ENCODE data around the gene OTOL1.
A peak's percentile ranks its signal among the peaks of the same experiment; 100 is the strongest.
"Not testable (repeated sequence)": the region's sequence is repeated elsewhere in the genome, so short reads cannot be mapped to it uniquely, and the experiment has no call there.

OTOL1 gene

DNA sequence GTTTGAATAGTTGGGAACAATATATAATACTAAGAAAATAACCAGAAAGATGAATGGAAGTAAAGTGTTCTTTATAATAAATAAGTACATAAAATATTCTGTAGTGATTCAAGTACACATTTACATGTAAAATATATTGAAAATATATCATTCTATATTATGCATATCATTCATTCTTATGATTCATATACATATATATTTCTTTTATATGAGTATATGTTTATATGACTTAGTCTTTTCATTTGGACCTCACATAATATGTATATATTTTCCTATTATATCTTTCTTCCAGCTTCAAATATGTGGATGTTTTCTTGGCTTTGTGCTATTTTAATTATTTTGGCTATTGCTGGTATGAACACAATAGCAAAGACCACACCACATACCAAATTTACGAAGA is at the start of gene OTOL1:
Gene OTOL1 (plus strand): TSS at position 301 of the 400 bp plus-strand sequence. CDS start 0 bp downstream, at position 301.
- DNase-seq, result no peak

- DNase-seq, result no peak
Observed at GRCh38 chr3:161449785-161450184, 46.8 kb upstream of the OTOL1 start.

- DNase-seq, result no peak
Observed at GRCh38 chr3:161452179-161452578, 44.4 kb upstream of the OTOL1 start.

DNA sequence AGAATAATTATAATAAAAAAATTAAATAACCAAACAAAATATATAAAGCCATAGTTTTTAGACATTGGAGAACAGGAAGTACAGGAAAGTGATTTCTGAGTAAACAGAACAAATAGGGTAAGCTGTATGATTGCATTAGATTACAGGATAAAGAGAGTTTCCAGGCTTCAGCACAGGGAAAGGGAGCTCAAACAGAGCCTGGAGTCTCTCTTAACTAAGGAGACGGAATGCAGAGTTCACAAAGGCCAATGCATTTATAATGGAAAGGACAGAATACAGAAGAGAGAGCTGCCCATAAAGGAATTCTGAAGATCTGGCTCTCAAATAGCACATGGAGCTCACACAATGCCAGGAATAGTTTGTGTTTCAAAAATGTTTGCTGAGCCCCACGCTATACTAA is 42.0 kb upstream of the OTOL1 start:
- no peak for DNase-seq

GRCh38 chr3:161455962-161456361 is 40.6 kb upstream of the OTOL1 start:
- no peak for DNase-seq

- no peak for DNase-seq
Observed at GRCh38 chr3:161462138-161462537, 34.5 kb upstream of the OTOL1 start.

DNA sequence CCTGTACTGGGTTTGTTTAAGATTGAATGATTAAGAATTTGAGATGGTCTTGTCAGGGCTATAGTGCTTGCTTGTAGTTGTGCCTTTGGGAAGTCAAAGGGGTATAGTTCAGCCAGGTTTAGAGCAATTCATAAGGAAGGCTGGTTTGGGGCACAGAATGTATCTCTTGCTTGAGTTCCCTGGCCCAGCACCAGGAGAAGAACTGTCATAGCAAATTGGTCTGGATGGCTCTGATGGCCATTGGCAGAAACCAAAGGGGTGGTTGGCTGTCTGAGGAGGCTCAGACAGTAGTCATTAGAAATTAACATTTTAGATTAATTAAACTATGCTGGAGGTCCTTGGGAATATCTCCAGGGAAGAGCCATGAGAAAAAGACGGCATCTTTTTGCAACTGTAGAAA is 25.4 kb upstream of the OTOL1 start:
- no peak for DNase-seq

- DNase-seq, result no peak
Observed at GRCh38 chr3:161474139-161474538, 22.5 kb upstream of the OTOL1 start.

- no peak for DNase-seq
Observed at GRCh38 chr3:161474741-161475140, 21.9 kb upstream of the OTOL1 start.

GRCh38 chr3:161475206-161475605 is 21.4 kb upstream of the OTOL1 start:
- DNase-seq, result no peak

DNA sequence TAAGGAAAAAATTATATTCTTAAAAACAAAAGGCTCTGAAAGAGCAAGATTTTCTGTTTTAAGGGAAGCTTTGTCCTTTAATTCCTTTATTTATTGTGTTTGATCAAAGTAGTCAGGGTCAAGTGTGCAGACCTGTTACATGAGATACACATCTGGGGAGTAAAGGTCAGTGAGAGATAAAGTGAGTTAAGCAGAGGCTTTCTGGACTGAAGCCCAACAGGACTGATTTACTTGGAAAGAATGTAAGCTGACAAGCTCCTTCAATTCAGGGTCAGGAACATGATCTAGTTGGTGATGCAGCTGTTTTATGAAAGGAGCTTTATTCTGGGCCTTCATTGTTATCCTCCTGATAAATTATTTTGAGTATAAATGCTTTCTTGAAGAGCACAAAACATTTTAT is 20.7 kb upstream of the OTOL1 start:
- no peak for DNase-seq

GRCh38 chr3:161484226-161484625 is 12.4 kb upstream of the OTOL1 start:
- DNase-seq, result no peak

DNA sequence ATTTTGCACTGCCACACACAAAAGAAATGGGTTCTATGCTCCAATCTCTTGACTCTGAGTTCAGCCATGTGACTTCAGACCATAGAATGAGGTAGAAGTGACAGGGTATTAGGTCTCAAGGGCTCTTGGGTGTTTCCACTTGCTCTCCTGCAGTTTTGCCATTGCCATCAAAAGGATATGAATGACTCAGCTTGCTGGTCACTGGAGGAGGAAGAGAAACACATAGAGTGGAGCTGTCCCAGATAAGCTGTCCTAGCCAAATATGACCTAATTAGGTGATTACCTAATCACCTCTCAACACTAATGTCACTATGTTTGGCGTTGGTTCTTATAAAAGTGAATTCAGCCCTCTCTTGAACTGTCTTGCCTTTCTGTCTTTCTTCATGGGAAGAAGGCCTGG is 8.3 kb upstream of the OTOL1 start:
- DNase-seq, result peak; percentile 13 to 26

- DNase-seq, result peak; percentile 72 to 84
Observed at GRCh38 chr3:161489395-161489794, 7.2 kb upstream of the OTOL1 start.

GRCh38 chr3:161490845-161491244 is 5.8 kb upstream of the OTOL1 start:
- not testable (repeated sequence) for DNase-seq

- DNase-seq, result no peak
Observed at GRCh38 chr3:161498259-161498921, 1.8 kb downstream of the OTOL1 start.

DNA sequence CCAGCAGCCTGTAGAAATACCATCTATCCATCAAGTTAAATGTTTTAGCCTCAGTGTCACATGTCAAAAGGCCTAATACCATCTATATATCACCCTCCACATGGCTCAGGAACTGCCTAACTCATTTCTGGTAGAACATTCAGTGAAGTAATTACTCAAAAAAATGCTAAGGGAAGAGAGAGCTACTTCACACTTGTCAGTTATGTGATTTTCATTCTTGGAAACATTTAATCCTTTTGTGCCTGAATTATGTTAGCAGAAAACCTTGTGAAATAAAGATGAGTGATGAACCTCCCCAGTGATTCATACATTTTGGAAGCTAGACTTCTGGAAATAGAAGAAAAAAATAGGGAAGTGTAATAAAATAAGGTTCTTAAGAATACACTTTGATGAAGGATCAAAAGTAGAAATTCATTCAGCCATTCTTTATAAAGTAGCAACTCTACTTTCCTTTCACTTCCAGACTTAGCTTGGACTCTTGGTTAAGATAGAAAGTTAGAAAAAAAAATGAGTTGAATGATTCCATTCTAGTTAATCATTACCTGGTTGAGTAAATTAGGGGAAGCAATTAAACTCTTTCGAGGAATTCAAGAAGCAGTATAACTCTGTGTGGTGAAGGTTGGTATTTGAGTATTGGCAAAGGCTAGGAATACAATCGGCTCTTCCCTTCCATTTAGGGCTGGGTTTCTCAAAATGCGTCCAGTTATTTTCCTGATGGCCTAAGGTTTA is 3.6 kb downstream of the OTOL1 start:
- DNase-seq, result no peak

DNA sequence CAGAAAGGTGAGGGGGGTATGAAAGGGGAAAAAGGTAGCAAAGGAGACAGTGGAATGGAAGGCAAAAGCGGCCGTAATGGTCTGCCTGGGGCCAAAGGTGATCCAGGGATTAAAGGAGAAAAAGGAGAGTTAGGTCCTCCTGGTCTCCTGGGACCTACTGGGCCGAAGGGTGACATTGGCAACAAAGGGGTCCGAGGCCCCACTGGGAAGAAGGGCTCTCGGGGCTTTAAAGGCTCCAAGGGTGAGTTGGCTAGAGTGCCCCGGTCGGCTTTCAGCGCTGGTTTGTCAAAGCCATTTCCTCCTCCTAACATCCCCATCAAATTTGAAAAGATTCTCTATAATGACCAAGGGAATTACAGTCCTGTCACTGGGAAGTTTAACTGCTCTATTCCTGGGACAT is 6.7 kb downstream of the OTOL1 start:
- DNase-seq, result no peak

GRCh38 chr3:161508852-161509477 is 12.4 kb downstream of the OTOL1 start:
- peak; percentile 38 to 59 for DNase-seq

DNA sequence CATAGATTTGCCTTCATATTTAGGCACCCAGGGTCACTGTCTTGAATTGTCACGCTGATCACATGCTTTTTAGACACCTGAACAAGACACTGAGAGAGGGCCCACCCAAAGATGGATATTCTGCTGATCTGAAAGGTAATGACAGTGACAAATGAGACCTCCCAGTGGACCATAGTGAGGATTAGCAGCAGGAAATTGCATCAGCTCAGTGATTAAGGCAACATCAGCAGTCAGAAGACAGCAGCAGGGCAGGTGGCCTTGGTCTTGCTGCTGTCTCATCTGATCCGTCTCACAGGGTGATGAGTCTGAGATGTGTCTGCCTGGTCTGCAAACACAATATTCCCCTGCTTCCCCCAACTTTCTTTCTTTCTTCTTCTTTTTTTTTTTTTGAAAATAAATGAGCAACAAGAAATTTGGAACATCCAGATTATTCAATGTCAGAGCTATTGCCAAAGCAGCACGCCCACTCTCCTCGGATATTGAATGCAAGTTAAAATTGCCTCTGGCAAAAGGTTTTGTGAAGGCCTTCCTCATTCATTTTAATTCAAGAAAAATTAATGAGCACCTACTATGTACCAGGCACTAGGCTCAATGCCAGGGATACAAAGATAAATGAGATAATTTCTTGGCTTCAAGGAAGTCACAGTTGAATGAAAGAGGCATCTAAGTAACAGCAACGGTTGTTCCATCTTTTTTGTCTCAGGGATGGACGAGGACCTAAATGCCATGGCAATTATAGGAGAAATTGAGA is 14.1 kb downstream of the OTOL1 start:
- no peak for DNase-seq

- DNase-seq, result no peak
Observed at GRCh38 chr3:161523916-161524315, 27.3 kb downstream of the OTOL1 start.

- DNase-seq, result no peak
Observed at GRCh38 chr3:161531930-161532329, 35.3 kb downstream of the OTOL1 start.

DNA sequence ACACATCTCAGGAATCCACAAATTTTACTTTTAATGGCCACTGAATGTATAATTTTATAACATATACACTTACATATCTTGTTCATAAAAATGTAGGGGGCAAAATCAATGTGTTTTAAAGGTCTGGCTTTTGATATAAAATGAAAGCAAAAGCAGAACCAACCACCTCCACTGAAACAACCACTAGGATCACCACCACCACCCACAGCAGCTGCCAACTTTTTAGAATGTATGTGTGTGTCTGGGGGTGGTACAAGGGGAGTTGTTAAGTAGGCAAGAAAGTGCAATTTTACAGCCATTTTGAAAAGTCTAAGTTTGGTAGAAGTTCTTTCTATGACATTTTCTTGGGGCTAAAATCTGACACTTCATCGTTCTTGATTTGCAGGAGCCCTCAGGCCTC is 44.0 kb downstream of the OTOL1 start:
- DNase-seq, result no peak

Data from AML-193 (cell line).